Measurements from ENCODE around the gene ANKRD39.

ANKRD39 gene

DNA sequence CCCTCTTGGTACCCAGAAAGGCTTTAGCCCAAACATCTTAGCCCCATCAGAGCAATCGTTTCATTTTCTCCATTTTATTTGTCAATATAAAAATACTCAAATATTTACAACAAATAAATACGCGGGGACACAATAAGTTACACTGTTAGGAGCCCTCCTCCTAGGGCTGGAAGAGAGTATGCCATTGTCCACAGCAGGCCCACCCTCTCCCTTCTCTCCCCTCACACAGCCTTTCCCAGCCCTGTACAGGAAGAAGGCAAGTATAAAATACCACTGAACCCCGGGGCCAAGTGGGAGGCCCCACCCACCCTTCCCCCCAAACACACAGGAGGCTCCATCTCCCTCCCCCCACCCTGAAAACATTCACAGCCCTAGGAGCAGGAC is 1.9 kb upstream of the ANKRD39 start:
- peaks cover 27% of the 10 kb centered on the region for H3K4me1 Mint-ChIP-seq (ENCODE audit: low read depth)
- H3K36me3 Mint-ChIP-seq (ENCODE audit: low read depth) = peaks cover 15% of the 10 kb centered on the region
- H3K27ac Mint-ChIP-seq = no peak overlapping the region
- H3K9me3 Mint-ChIP-seq = no peaks in the 10 kb centered on the region
- no peak overlapping the region for H3K4me3 Mint-ChIP-seq
- H3K27me3 Mint-ChIP-seq (ENCODE audit: low read depth) = no peaks in the 10 kb centered on the region

DNA sequence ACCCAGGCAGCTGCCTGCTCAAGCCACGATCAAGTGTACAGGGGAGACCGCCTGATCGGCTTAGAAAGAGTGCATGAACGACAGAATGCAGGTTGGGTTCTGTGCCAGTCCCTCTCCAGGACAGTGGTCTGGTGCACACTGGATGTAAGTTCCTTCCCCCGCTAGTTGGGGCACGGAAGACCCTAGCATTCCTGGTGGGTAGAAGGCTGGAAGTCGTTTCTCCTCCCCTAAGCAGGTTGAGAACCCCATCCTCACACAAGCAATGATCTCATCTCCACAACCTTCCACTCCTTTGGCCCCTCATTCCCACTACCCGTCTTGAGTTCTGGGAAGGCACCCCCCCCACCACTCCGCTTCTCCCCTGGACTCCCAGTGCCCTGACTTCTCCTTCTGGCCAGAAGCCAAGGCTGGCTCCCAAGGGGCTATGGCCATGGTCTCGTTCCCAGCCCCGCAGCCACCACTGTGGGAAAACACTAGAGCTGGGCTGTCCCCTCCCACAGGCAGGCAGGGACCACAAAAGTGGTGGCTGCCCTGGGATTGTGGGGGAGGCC is 1.4 kb upstream of the ANKRD39 start:
- H3K27ac Mint-ChIP-seq = peak overlapping the region; percentile 15
- no peaks in the 10 kb centered on the region for H3K9me3 Mint-ChIP-seq
- H3K27me3 Mint-ChIP-seq (ENCODE audit: low read depth) = no peaks in the 10 kb centered on the region
- H3K36me3 Mint-ChIP-seq (ENCODE audit: low read depth) = peaks cover 15% of the 10 kb centered on the region
- peak overlapping the region; percentile 31 for H3K4me3 Mint-ChIP-seq
- H3K4me1 Mint-ChIP-seq (ENCODE audit: low read depth) = peaks cover 27% of the 10 kb centered on the region

GRCh38 chr2:96856776-96857666 is 795 bp downstream of the ANKRD39 start:
- Mint-ChIP-seq H3K36me3 (ENCODE audit: low read depth) (peaks cover 19% of the 10 kb centered on the region), H3K27me3 (ENCODE audit: low read depth) (no peaks in the 10 kb centered on the region), H3K9me3 (no peaks in the 10 kb centered on the region), H3K4me1 (ENCODE audit: low read depth) (peaks cover 27% of the 10 kb centered on the region), H3K4me3 (peak overlapping the region; percentile 88), H3K27ac (peak overlapping the region; percentile 84)

GRCh38 chr2:96853321-96853720 is 4.5 kb downstream of the ANKRD39 start:
- H3K27me3 Mint-ChIP-seq (ENCODE audit: low read depth) = no peaks in the 10 kb centered on the region
- peaks cover 20% of the 10 kb centered on the region for H3K36me3 Mint-ChIP-seq (ENCODE audit: low read depth)
- no peak overlapping the region for H3K27ac Mint-ChIP-seq
- no peaks in the 10 kb centered on the region for H3K9me3 Mint-ChIP-seq
- no peak overlapping the region for H3K4me3 Mint-ChIP-seq
- H3K4me1 Mint-ChIP-seq (ENCODE audit: low read depth) = peaks cover 14% of the 10 kb centered on the region

DNA sequence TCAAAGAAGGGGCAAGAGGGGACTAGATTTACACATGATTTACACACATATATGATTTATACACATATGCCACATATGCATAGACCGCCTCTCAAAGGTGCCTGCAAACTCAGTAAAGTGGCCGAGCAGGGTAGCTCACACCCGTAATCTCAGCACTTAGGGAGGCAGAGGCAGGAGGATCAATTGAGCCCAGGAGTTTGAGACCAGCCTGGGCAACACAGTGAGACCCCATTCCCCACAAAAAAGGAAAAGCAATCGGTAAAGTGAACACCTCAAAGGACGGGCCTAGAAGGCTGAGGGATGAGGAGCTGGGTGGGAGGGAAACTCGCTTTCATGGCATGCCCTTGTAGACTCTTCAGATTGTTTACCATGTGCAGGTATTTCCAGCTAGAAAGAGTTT is 5.1 kb downstream of the ANKRD39 start:
- Mint-ChIP-seq H3K9me3 (no peaks in the 10 kb centered on the region), H3K27me3 (ENCODE audit: low read depth) (no peaks in the 10 kb centered on the region), H3K4me3 (no peak overlapping the region), H3K36me3 (ENCODE audit: low read depth) (peaks cover 25% of the 10 kb centered on the region), H3K27ac (no peak overlapping the region), H3K4me1 (ENCODE audit: low read depth) (peaks cover 14% of the 10 kb centered on the region)

GRCh38 chr2:96848264-96848663 is 9.6 kb downstream of the ANKRD39 start:
- Mint-ChIP-seq H3K4me1 (ENCODE audit: low read depth) (peaks cover 2% of the 10 kb centered on the region), H3K4me3 (no peak overlapping the region), H3K27me3 (ENCODE audit: low read depth) (no peaks in the 10 kb centered on the region), H3K9me3 (no peaks in the 10 kb centered on the region), H3K27ac (no peak overlapping the region), H3K36me3 (ENCODE audit: low read depth) (peaks cover 30% of the 10 kb centered on the region)

- Mint-ChIP-seq H3K4me3 (no peak overlapping the region), H3K36me3 (ENCODE audit: low read depth) (peaks cover 25% of the 10 kb centered on the region), H3K27ac (no peak overlapping the region), H3K4me1 (ENCODE audit: low read depth) (peaks cover 4% of the 10 kb centered on the region), H3K27me3 (ENCODE audit: low read depth) (no peaks in the 10 kb centered on the region), H3K9me3 (no peaks in the 10 kb centered on the region)
Measured at GRCh38 chr2:96847586-96847985, 10.2 kb downstream of the ANKRD39 start.

GRCh38 chr2:96846825-96847224 is 11.0 kb downstream of the ANKRD39 start:
- Mint-ChIP-seq H3K27me3 (ENCODE audit: low read depth) (no peaks in the 10 kb centered on the region), H3K4me1 (ENCODE audit: low read depth) (peaks cover 4% of the 10 kb centered on the region), H3K9me3 (no peaks in the 10 kb centered on the region), H3K36me3 (ENCODE audit: low read depth) (peaks cover 25% of the 10 kb centered on the region), H3K4me3 (no peak overlapping the region), H3K27ac (no peak overlapping the region)

DNA sequence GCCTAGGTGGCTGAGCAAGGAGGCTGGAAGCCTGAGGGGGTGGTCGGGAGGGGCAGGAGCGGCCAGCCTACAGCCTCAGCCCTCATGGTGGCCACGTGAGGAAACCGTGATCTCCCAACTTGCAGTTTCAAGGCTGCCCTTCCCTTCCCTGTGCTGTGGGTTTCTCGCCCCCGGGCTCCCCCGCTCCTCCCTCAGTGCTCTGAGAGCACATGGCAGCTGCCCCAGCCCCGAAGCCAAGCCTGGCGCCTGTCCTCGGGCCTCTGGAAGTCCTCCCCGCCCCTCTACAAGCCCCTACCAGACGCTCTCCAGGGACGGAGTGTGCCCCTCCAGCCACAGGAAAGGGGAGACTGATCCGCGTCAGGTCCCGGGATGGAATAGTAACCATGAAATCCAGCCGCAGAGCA is 13.4 kb downstream of the ANKRD39 start:
- Mint-ChIP-seq H3K4me1 (ENCODE audit: low read depth) (peaks cover 8% of the 10 kb centered on the region), H3K36me3 (ENCODE audit: low read depth) (peaks cover 24% of the 10 kb centered on the region), H3K9me3 (no peaks in the 10 kb centered on the region), H3K27me3 (ENCODE audit: low read depth) (no peaks in the 10 kb centered on the region), H3K27ac (no peak overlapping the region), H3K4me3 (no peak overlapping the region)

- H3K27me3 Mint-ChIP-seq (ENCODE audit: low read depth) = no peaks in the 10 kb centered on the region
- no peak within 1 kb of the TSS for H3K4me3 Mint-ChIP-seq
- H3K9me3 Mint-ChIP-seq = no peaks in the 10 kb centered on the region
- peaks cover 26% of the 10 kb centered on the region for H3K36me3 Mint-ChIP-seq (ENCODE audit: low read depth)
- H3K27ac Mint-ChIP-seq = peak within 1 kb of the TSS; percentile 19
- peaks cover 10% of the 10 kb centered on the region for H3K4me1 Mint-ChIP-seq (ENCODE audit: low read depth)
Measured at GRCh38 chr2:96843538-96844268, 14.1 kb downstream of the ANKRD39 start, which contains the start of gene ANKRD23. TSS of gene ANKRD23 (minus strand) at chr2:96844021. CDS start at chr2:96843992, 29 bp downstream.

GRCh38 chr2:96842600-96842999 is 15.2 kb downstream of the ANKRD39 start:
- H3K27me3 Mint-ChIP-seq (ENCODE audit: low read depth) = no peaks in the 10 kb centered on the region
- peaks cover 19% of the 10 kb centered on the region for H3K36me3 Mint-ChIP-seq (ENCODE audit: low read depth)
- no peaks in the 10 kb centered on the region for H3K9me3 Mint-ChIP-seq
- H3K4me3 Mint-ChIP-seq = no peak overlapping the region
- no peak overlapping the region for H3K27ac Mint-ChIP-seq
- peaks cover 10% of the 10 kb centered on the region for H3K4me1 Mint-ChIP-seq (ENCODE audit: low read depth)

- Mint-ChIP-seq H3K27ac (no peak overlapping the region), H3K36me3 (ENCODE audit: low read depth) (peaks cover 16% of the 10 kb centered on the region), H3K9me3 (no peaks in the 10 kb centered on the region), H3K4me3 (no peak overlapping the region), H3K27me3 (ENCODE audit: low read depth) (no peaks in the 10 kb centered on the region), H3K4me1 (ENCODE audit: low read depth) (peaks cover 10% of the 10 kb centered on the region)
Measured at GRCh38 chr2:96841701-96842495, 15.9 kb downstream of the ANKRD39 start.

GRCh38 chr2:96839875-96840850 is 17.7 kb downstream of the ANKRD39 start:
- no peak overlapping the region for H3K27ac Mint-ChIP-seq
- no peaks in the 10 kb centered on the region for H3K27me3 Mint-ChIP-seq (ENCODE audit: low read depth)
- peaks cover 10% of the 10 kb centered on the region for H3K4me1 Mint-ChIP-seq (ENCODE audit: low read depth)

More at GRCh38 chr2:96839875-96840850, 17.7 kb downstream of the ANKRD39 start:
- Mint-ChIP-seq H3K9me3 (no peaks in the 10 kb centered on the region), H3K4me3 (no peak overlapping the region), H3K36me3 (ENCODE audit: low read depth) (peaks cover 15% of the 10 kb centered on the region)
